SK-N-SH treated with all-trans-retinoic acid at 6 μM for 48 hours (cell line): ENCODE data around the gene SLC47A2.

Experiments
- ATAC-seq: fragments of 200-7000 bp; cut with Tn5 transposase; 3 replicates; pipeline ENCODE4 v1.9.1; 2020; ENCODE audit warnings: mild to moderate bottlenecking, moderate library complexity
- ARNTL ChIP-seq: fragments of 450-650 bp; formaldehyde crosslinking; IDR thresholded peaks from 2 replicates; pipeline ENCODE4 v1.5.0; 2020; ENCODE audit warnings: low read depth, mild to moderate bottlenecking, moderate library complexity, borderline replicate concordance
- BACH2 ChIP-seq: fragments of 250-450 bp; sonication (Bioruptor Pico); IDR thresholded peaks from 2 replicates; pipeline ENCODE4 v1.9.0; 2021; ENCODE audit warnings: mild to moderate bottlenecking, borderline replicate concordance
- ESRRG ChIP-seq: fragments of 250-450 bp; sonication (Bioruptor Pico); IDR thresholded peaks from 2 replicates; pipeline ENCODE4 v1.6.1; 2021; ENCODE audit warnings: mild to moderate bottlenecking
- GLIS3 ChIP-seq: fragments of 250-450 bp; sonication (Bioruptor Pico); IDR thresholded peaks from 2 replicates; pipeline ENCODE4 v1.5.0; 2020; ENCODE audit warnings: mild to moderate bottlenecking, moderate library complexity
- OSR1 ChIP-seq: fragments of 250-450 bp; sonication (Bioruptor Pico); IDR thresholded peaks from 2 replicates; pipeline ENCODE4 v1.8.0; 2022; ENCODE audit warnings: moderate library complexity, mild to moderate bottlenecking, inconsistent platforms
- PPARA ChIP-seq: fragments of 250-450 bp; sonication (Bioruptor Pico); IDR thresholded peaks from 2 replicates; pipeline ENCODE4 v1.5.0; 2020; ENCODE audit warnings: mild to moderate bottlenecking, borderline replicate concordance
- RARB ChIP-seq: fragments of 250-450 bp; sonication (Bioruptor Pico); IDR thresholded peaks from 2 replicates; pipeline ENCODE4 v1.8.0; 2021; ENCODE audit warnings: mild to moderate bottlenecking, moderate library complexity
- TCF4 ChIP-seq: fragments of 250-450 bp; sonication (Bioruptor Pico); IDR thresholded peaks from 2 replicates; pipeline ENCODE4 v1.8.0; 2021; ENCODE audit warnings: mild to moderate bottlenecking, moderate library complexity, borderline replicate concordance
- ZC3H10 ChIP-seq: fragments of 250-450 bp; sonication (Bioruptor Pico); IDR thresholded peaks from 2 replicates; pipeline ENCODE4 v1.5.1; 2021; ENCODE audit warnings: mild to moderate bottlenecking, moderate library complexity
- ZFP3 ChIP-seq: fragments of 250-450 bp; sonication (Bioruptor Pico); IDR thresholded peaks from 2 replicates; pipeline ENCODE4 v1.5.0; 2020; ENCODE audit warnings: mild to moderate bottlenecking, moderate library complexity
- ZFP30 ChIP-seq: fragments of 450-650 bp; formaldehyde crosslinking; IDR thresholded peaks from 2 replicates; pipeline ENCODE4 v1.5.0; 2022; ENCODE audit warnings: mild to moderate bottlenecking, moderate library complexity
- ZNF565 ChIP-seq: fragments of 450-650 bp; formaldehyde crosslinking; conservative IDR thresholded peaks from 2 replicates; pipeline ENCODE4 v1.5.0; 2020; ENCODE audit warnings: low read depth, mild to moderate bottlenecking, moderate library complexity
- ZNF8 ChIP-seq: fragments of 450-650 bp; formaldehyde crosslinking; IDR thresholded peaks from 2 replicates; pipeline ENCODE4 v1.5.0; 2020; ENCODE audit warnings: mild to moderate bottlenecking, moderate library complexity
- TF ChIP-seq, protein P1 (sequence below): fragments of 250-450 bp; sonication (Bioruptor Pico); IDR thresholded peaks from 2 replicates; pipeline ENCODE4 v1.8.0; 2020; ENCODE audit warnings: mild to moderate bottlenecking, moderate library complexity, borderline replicate concordance
- TF ChIP-seq, protein P2 (sequence below): fragments of 250-450 bp; sonication (Bioruptor Pico); IDR thresholded peaks from 2 replicates; pipeline ENCODE4 v1.5.1; 2021; ENCODE audit warnings: mild to moderate bottlenecking, moderate library complexity
- TF ChIP-seq, protein P3 (sequence below): fragments of 250-450 bp; sonication (Bioruptor Pico); IDR thresholded peaks from 2 replicates; pipeline ENCODE4 v1.5.0; 2020; ENCODE audit warnings: mild to moderate bottlenecking, moderate library complexity
- TF ChIP-seq, protein P4 (sequence below): fragments of 250-450 bp; sonication (Bioruptor Pico); IDR thresholded peaks from 2 replicates; pipeline ENCODE4 v1.5.1; 2020; ENCODE audit warnings: low read depth, mild to moderate bottlenecking, moderate library complexity
- TF ChIP-seq, protein P5 (sequence below): fragments of 250-450 bp; sonication (Bioruptor Pico); IDR thresholded peaks from 2 replicates; pipeline ENCODE4 v1.8.0; 2021; ENCODE audit warnings: low read depth, mild to moderate bottlenecking, moderate library complexity, borderline replicate concordance

Gene SLC47A2

DNA sequence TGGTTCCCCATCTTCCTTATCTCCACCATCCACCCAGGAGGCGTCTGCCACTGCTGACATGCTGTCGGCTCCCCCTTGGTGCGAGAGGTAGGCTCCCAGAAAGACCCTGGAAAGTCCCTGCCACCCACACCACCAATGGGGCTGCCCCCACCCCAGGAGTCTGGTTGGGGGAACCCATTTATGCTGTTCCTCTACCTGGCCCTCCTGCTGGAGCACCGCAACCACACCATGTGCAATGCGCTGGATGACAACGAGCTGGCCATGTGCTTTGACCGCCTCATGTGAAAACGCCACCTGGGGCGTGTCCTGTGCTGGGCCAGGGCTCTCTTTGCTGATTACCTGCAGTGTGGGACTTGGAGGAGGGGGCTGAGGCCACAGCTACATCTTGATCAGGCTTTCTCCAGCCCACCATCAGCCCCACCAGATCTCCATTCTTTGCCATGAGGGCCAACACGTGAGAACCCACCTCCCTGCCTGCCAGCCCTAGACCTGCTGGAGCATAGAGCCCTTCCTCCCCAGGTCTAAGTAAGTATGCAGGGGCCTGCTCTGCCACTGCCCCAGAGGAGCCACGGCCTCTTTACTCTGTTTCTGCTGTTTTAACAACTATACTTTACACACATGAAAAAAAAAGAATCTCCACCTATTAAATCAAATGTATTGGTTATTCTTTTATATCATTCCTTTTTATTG is 39.6 kb upstream of the SLC47A2 start:
- TF ChIP-seq ZNF565 (CRISPR knock-in tag) (no peak), PPARA (no peak), ZFP3 (no peak), ZC3H10 (CRISPR knock-in tag) (no peak), RARB (CRISPR knock-in tag) (no peak)
- TF ChIP-seq, protein P1, sequence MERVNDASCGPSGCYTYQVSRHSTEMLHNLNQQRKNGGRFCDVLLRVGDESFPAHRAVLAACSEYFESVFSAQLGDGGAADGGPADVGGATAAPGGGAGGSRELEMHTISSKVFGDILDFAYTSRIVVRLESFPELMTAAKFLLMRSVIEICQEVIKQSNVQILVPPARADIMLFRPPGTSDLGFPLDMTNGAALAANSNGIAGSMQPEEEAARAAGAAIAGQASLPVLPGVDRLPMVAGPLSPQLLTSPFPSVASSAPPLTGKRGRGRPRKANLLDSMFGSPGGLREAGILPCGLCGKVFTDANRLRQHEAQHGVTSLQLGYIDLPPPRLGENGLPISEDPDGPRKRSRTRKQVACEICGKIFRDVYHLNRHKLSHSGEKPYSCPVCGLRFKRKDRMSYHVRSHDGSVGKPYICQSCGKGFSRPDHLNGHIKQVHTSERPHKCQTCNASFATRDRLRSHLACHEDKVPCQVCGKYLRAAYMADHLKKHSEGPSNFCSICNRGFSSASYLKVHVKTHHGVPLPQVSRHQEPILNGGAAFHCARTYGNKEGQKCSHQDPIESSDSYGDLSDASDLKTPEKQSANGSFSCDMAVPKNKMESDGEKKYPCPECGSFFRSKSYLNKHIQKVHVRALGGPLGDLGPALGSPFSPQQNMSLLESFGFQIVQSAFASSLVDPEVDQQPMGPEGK = no peak
- TF ChIP-seq, protein P2, sequence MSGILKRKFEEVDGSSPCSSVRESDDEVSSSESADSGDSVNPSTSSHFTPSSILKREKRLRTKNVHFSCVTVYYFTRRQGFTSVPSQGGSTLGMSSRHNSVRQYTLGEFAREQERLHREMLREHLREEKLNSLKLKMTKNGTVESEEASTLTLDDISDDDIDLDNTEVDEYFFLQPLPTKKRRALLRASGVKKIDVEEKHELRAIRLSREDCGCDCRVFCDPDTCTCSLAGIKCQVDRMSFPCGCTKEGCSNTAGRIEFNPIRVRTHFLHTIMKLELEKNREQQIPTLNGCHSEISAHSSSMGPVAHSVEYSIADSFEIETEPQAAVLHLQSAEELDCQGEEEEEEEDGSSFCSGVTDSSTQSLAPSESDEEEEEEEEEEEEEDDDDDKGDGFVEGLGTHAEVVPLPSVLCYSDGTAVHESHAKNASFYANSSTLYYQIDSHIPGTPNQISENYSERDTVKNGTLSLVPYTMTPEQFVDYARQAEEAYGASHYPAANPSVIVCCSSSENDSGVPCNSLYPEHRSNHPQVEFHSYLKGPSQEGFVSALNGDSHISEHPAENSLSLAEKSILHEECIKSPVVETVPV (CRISPR knock-in tag) = no peak
- TF ChIP-seq, protein P3, sequence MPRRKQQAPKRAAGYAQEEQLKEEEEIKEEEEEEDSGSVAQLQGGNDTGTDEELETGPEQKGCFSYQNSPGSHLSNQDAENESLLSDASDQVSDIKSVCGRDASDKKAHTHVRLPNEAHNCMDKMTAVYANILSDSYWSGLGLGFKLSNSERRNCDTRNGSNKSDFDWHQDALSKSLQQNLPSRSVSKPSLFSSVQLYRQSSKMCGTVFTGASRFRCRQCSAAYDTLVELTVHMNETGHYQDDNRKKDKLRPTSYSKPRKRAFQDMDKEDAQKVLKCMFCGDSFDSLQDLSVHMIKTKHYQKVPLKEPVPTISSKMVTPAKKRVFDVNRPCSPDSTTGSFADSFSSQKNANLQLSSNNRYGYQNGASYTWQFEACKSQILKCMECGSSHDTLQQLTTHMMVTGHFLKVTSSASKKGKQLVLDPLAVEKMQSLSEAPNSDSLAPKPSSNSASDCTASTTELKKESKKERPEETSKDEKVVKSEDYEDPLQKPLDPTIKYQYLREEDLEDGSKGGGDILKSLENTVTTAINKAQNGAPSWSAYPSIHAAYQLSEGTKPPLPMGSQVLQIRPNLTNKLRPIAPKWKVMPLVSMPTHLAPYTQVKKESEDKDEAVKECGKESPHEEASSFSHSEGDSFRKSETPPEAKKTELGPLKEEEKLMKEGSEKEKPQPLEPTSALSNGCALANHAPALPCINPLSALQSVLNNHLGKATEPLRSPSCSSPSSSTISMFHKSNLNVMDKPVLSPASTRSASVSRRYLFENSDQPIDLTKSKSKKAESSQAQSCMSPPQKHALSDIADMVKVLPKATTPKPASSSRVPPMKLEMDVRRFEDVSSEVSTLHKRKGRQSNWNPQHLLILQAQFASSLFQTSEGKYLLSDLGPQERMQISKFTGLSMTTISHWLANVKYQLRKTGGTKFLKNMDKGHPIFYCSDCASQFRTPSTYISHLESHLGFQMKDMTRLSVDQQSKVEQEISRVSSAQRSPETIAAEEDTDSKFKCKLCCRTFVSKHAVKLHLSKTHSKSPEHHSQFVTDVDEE (CRISPR knock-in tag) = no peak
- ATAC-seq = no peak

DNA sequence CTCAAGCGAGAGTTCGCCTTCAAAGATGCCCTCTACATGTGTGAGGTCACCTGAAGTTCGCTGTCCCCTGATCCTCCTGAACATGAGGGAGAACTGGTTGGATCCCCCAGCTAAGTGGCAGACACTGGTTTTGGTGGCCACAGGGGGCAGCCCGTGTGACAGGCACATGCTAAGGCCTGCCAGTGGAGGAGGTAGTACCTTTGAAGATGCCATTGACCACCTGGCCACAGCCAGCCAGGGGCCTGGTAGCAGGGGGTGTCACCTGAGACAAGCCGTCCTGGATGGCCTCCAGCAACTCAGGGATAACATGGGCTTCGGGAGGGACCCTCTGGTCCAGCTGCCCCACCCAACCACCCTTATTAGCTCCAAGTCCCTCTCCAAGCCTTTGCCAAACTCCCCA is 39.0 kb upstream of the SLC47A2 start:
- no peak for TF ChIP-seq ARNTL
- TF ChIP-seq OSR1 (CRISPR knock-in tag) = no peak
- no peak for TF ChIP-seq ZFP30 (CRISPR knock-in tag)
- no peak for TF ChIP-seq ZNF8 (CRISPR knock-in tag)
- no peak for TF ChIP-seq TCF4
- TF ChIP-seq, protein P4, sequence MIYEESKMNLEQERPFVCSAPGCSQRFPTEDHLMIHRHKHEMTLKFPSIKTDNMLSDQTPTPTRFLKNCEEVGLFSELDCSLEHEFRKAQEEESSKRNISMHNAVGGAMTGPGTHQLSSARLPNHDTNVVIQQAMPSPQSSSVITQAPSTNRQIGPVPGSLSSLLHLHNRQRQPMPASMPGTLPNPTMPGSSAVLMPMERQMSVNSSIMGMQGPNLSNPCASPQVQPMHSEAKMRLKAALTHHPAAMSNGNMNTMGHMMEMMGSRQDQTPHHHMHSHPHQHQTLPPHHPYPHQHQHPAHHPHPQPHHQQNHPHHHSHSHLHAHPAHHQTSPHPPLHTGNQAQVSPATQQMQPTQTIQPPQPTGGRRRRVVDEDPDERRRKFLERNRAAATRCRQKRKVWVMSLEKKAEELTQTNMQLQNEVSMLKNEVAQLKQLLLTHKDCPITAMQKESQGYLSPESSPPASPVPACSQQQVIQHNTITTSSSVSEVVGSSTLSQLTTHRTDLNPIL (CRISPR knock-in tag) = no peak
- TF ChIP-seq, protein P3 (CRISPR knock-in tag) = no peak
- TF ChIP-seq ESRRG = no peak
- no peak for TF ChIP-seq ZFP3
- TF ChIP-seq RARB (CRISPR knock-in tag) = no peak
- no peak for TF ChIP-seq BACH2 (CRISPR knock-in tag)
- no peak for TF ChIP-seq GLIS3
- TF ChIP-seq, protein P5, sequence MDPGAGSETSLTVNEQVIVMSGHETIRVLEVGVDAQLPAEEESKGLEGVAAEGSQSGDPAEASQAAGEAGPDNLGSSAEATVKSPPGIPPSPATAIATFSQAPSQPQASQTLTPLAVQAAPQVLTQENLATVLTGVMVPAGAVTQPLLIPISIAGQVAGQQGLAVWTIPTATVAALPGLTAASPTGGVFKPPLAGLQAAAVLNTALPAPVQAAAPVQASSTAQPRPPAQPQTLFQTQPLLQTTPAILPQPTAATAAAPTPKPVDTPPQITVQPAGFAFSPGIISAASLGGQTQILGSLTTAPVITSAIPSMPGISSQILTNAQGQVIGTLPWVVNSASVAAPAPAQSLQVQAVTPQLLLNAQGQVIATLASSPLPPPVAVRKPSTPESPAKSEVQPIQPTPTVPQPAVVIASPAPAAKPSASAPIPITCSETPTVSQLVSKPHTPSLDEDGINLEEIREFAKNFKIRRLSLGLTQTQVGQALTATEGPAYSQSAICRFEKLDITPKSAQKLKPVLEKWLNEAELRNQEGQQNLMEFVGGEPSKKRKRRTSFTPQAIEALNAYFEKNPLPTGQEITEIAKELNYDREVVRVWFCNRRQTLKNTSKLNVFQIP (CRISPR knock-in tag) = no peak
- TF ChIP-seq, protein P1 = no peak
- TF ChIP-seq, protein P2 (CRISPR knock-in tag) = no peak
- TF ChIP-seq, all 23 proteins: peak for 0
- no peak for ATAC-seq
